Measurements from ENCODE around the gene TECTB. TPM values are rescaled to one million over a fixed set of nuclear protein-coding genes. Genes with fewer than 3 reads are reported as not detected.
"Not testable (repeated sequence)": the region's sequence is repeated elsewhere in the genome, so short reads cannot be mapped to it uniquely, and the experiment has no call there.

Gene TECTB
- total and polyA plus RNA-seq, 2 experiments from 2014 or later: 0.21 TPM; not detected in 1

DNA sequence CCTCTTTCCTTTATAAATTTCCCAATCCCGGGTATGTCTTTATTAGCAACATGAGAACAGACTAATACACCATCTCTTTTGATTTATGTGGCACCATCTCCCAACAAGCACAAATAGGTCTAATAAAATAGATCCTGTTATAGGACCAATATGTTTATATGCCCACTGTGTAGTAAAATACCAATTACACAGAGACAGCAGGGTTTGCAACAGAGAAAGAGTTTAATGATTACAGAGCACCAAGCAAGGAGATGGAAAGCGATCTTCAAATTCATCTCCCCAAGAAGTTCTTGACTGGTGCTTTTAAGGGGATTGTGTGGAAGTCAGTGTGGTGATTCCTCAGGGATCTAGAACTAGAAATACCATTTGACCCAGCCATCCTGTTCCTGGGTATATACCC lies 33.5 kb upstream of the TECTB start:
- Histone ChIP-seq H3K9me2 (ENCODE audit: insufficient read depth) (no peaks in the 10 kb centered on the region), H3K9me3 (ENCODE audit: low read depth) (no peaks in the 10 kb centered on the region), H3K4me1 (ENCODE audit: insufficient read depth) (no peaks in the 10 kb centered on the region), H3F3A (ENCODE audit: insufficient read depth) (no peaks in the 10 kb centered on the region), H4K20me1 (ENCODE audit: insufficient read depth) (no peaks in the 10 kb centered on the region), H3K79me2 (ENCODE audit: insufficient read depth) (no peaks in the 10 kb centered on the region), H3K36me3 (ENCODE audit: low read depth) (no peaks in the 10 kb centered on the region), H3K4me3 (no peak overlapping the region), H2AFZ (no peak overlapping the region), H3K9ac (no peak overlapping the region), H3K27me3 (replicated peaks; ENCODE audit: insufficient read depth) (no peaks in the 10 kb centered on the region), H3K27ac (no peak overlapping the region), H3K4me2 (ENCODE audit: unreplicated experiment) (no peak overlapping the region)
- DNase-seq: no peak
- no peak for TF ChIP-seq EZH2phosphoT487 (IDR thresholded peaks at IDR 0.05; ENCODE audit: insufficient read depth, low read depth)
- no peak for TF ChIP-seq EZH2 (IDR thresholded peaks at IDR 0.05; ENCODE audit: insufficient read depth, poor library complexity, severe bottlenecking)
- 96 to 98% methylated on average over 2 of the region's 2 CpGs for WGBS, 2 experiments (ENCODE audit: low coverage in 1 of 2, low lambda C conversion rate in 2 of 2, missing lambda C conversion rate in 2 of 2)
- in situ Hi-C loops (cut with MboI): no loop called here

DNA sequence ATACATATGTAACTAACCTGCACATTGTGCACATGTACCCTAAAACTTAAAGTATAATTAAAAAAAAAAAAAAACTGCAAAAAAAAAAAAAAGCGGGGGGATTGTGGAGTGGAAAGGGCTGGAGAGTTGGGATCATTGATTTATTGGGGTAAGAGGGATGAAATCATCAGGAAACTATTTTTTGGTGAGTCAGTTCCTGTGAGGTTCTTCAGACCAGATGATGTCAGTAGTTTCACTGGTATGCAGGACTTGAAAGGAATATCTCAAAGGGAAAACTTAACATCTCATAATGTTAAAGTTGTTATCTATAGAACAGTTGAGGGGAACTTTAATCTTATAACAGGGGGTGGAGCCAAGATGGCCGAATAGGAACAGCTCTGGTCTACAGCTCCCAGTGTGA lies 32.6 kb upstream of the TECTB start:
- Histone ChIP-seq H3K79me2 (ENCODE audit: insufficient read depth) (no peaks in the 10 kb centered on the region), H3K27me3 (replicated peaks; ENCODE audit: insufficient read depth) (no peaks in the 10 kb centered on the region), H3K4me3 (no peak overlapping the region), H3K4me1 (ENCODE audit: insufficient read depth) (no peaks in the 10 kb centered on the region), H3K9me3 (ENCODE audit: low read depth) (no peaks in the 10 kb centered on the region), H2AFZ (no peak overlapping the region), H3K9me2 (ENCODE audit: insufficient read depth) (no peaks in the 10 kb centered on the region), H3K9ac (no peak overlapping the region), H3F3A (ENCODE audit: insufficient read depth) (no peaks in the 10 kb centered on the region), H3K27ac (no peak overlapping the region), H4K20me1 (ENCODE audit: insufficient read depth) (no peaks in the 10 kb centered on the region), H3K4me2 (ENCODE audit: unreplicated experiment) (no peak overlapping the region), H3K36me3 (ENCODE audit: low read depth) (no peaks in the 10 kb centered on the region)
- peak; percentile 72 for DNase-seq
- TF ChIP-seq EZH2 (IDR thresholded peaks at IDR 0.05; ENCODE audit: insufficient read depth, poor library complexity, severe bottlenecking) (no peak), EZH2phosphoT487 (IDR thresholded peaks at IDR 0.05; ENCODE audit: insufficient read depth, low read depth) (no peak)
- in situ Hi-C loops (cut with MboI): no loop called here
- WGBS, 2 experiments (ENCODE audit: low coverage in 1 of 2, low lambda C conversion rate in 2 of 2, missing lambda C conversion rate in 2 of 2): 48 to 59% methylated on average over 2 of the region's 2 CpGs

DNA sequence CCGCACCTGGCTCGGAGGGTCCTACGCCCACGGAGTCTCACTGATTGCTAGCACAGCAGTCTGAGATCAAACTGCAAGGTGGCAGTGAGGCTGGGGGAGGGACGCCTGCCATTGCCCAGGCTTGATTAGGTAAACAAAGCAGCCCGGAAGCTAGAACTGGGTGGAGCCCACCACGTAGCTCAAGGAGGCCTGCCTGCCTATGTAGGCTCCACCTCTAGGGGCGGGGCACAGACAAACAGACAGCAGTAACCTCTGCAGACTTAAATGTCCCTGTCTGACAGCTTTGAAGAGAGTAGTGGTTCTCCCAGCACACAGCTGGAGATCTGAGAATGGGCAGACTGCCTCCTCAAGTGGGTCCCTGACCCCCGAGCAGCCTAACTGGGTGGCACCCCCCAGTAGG lies 32.0 kb upstream of the TECTB start:
- H3K79me2 ChIP-seq (ENCODE audit: insufficient read depth); H3K4me1 ChIP-seq (ENCODE audit: insufficient read depth); in situ Hi-C loops (cut with MboI); DNase-seq; H3K9me3 ChIP-seq (ENCODE audit: low read depth); H3K27ac ChIP-seq; H3K36me3 ChIP-seq (ENCODE audit: low read depth); H3K27me3 ChIP-seq (replicated peaks; ENCODE audit: insufficient read depth); H3F3A ChIP-seq (ENCODE audit: insufficient read depth); H3K9me2 ChIP-seq (ENCODE audit: insufficient read depth); H4K20me1 ChIP-seq (ENCODE audit: insufficient read depth); H3K9ac ChIP-seq; H2AFZ ChIP-seq; H3K4me3 ChIP-seq; H3K4me2 ChIP-seq (ENCODE audit: unreplicated experiment): not testable (repeated sequence)
- WGBS, 2 experiments (ENCODE audit: low coverage in 1 of 2, low lambda C conversion rate in 2 of 2, missing lambda C conversion rate in 2 of 2): 79 to 84% methylated on average over 9 of the region's 9 CpGs

DNA sequence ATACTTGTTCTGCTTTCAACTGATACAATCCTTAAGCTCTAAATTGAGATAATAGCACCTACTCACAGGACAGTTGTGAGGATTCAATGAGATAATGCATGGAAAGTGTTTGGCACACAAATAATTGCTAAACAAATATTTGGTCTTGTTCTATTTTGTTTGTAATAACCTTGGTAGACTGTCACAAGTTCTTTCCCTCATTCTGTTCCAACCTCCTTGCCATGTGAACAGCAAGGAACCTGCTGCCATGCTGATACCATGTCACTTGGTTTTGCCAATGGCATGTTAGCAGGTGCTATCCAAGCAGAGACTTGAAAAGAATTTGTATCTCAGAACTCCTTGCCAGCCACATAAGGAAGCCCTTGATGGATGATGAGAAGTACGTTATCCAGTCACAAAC lies 24.8 kb upstream of the TECTB start:
- peaks cover 21% of the 10 kb centered on the region for H3K4me1 ChIP-seq (ENCODE audit: insufficient read depth)

DNA sequence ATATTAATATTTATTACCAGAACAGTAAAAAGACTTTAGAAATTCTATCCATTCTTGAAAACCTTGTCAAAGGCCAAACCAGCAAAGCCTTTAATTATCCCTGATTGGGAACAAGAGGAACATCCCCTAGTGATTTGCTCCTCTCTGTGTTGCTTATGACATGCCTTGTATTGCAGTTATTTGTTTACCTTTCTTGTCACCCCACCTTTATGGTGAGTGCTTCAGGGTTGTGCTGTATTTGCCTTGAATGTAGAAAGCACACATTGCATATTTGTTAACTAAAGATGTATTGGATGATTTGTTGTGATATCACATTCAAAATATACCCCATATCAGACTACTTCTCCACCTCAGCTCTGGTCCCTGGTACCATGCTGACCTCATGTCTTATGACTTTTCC lies 23.5 kb upstream of the TECTB start:
- no peaks in the 10 kb centered on the region for H3K79me2 ChIP-seq (ENCODE audit: insufficient read depth)
- TF ChIP-seq EZH2 (IDR thresholded peaks at IDR 0.05; ENCODE audit: insufficient read depth, poor library complexity, severe bottlenecking): no peak
- no peak for TF ChIP-seq EZH2phosphoT487 (IDR thresholded peaks at IDR 0.05; ENCODE audit: insufficient read depth, low read depth)
- no peaks in the 10 kb centered on the region for H3K9me3 ChIP-seq (ENCODE audit: low read depth)
- no peak overlapping the region for H3K9ac ChIP-seq
- H3K27ac ChIP-seq: no peak overlapping the region
- H3K4me2 ChIP-seq (ENCODE audit: unreplicated experiment): no peak overlapping the region
- H3K4me3 ChIP-seq: no peak overlapping the region
- no peaks in the 10 kb centered on the region for H4K20me1 ChIP-seq (ENCODE audit: insufficient read depth)
- peaks cover 22% of the 10 kb centered on the region for H3F3A ChIP-seq (ENCODE audit: insufficient read depth)
- DNase-seq: no peak
- H2AFZ ChIP-seq: no peak overlapping the region
- no peaks in the 10 kb centered on the region for H3K9me2 ChIP-seq (ENCODE audit: insufficient read depth)
- H3K27me3 ChIP-seq (replicated peaks; ENCODE audit: insufficient read depth): no peaks in the 10 kb centered on the region
- in situ Hi-C loops (cut with MboI): no loop called here
- H3K4me1 ChIP-seq (ENCODE audit: insufficient read depth): peaks cover 21% of the 10 kb centered on the region
- H3K36me3 ChIP-seq (ENCODE audit: low read depth): no peaks in the 10 kb centered on the region

More for the DNA sequence above, 24.8 kb upstream of the TECTB start:
- 68 to 70% methylated on average over 1 of the region's 1 CpG for WGBS, 2 experiments (ENCODE audit: low coverage in 1 of 2, low lambda C conversion rate in 2 of 2, missing lambda C conversion rate in 2 of 2)
- Histone ChIP-seq H3K27ac (no peak overlapping the region), H2AFZ (no peak overlapping the region), H3K4me3 (no peak overlapping the region), H3K9ac (no peak overlapping the region), H3K36me3 (ENCODE audit: low read depth) (no peaks in the 10 kb centered on the region), H3F3A (ENCODE audit: insufficient read depth) (peaks cover 22% of the 10 kb centered on the region), H4K20me1 (ENCODE audit: insufficient read depth) (no peaks in the 10 kb centered on the region), H3K27me3 (replicated peaks; ENCODE audit: insufficient read depth) (no peaks in the 10 kb centered on the region), H3K4me2 (ENCODE audit: unreplicated experiment) (no peak overlapping the region), H3K79me2 (ENCODE audit: insufficient read depth) (no peaks in the 10 kb centered on the region), H3K9me3 (ENCODE audit: low read depth) (no peaks in the 10 kb centered on the region), H3K9me2 (ENCODE audit: insufficient read depth) (no peaks in the 10 kb centered on the region)
- in situ Hi-C loops (cut with MboI): no loop called here
- DNase-seq: no peak
- TF ChIP-seq EZH2phosphoT487 (IDR thresholded peaks at IDR 0.05; ENCODE audit: insufficient read depth, low read depth) (no peak), EZH2 (IDR thresholded peaks at IDR 0.05; ENCODE audit: insufficient read depth, poor library complexity, severe bottlenecking) (no peak)

Measured in GM23248 (cell line).